Mucosa of rectum (tissue), 2 donors: ENCODE measurements around the gene LSM6.

Experiments used
- H3K27ac ChIP-seq, 2 donors: one replicate each; pipeline ENCODE4 v1.7.0; 2013; ENCODE audit warnings: inconsistent platforms in 2 of 2, low read depth in 2 of 2, low read length in 2 of 2
- H3K27me3 ChIP-seq, 2 donors: one replicate each; pipeline ENCODE4 v1.7.0; 2013; ENCODE audit warnings: low read length in 2 of 2; ENCODE audit not compliant: control insufficient read depth in 2 of 2, insufficient read depth in 2 of 2
- H3K36me3 ChIP-seq, 2 donors: one replicate each; pipeline ENCODE4 v1.7.0; 2013; ENCODE audit warnings: low read length in 2 of 2; ENCODE audit not compliant: control insufficient read depth in 2 of 2, insufficient read depth in 2 of 2
- H3K4me1 ChIP-seq, 2 donors: one replicate each; pipeline ENCODE4 v1.7.0; 2013; ENCODE audit warnings: low read length in 2 of 2, mild to moderate bottlenecking in 1 of 2; ENCODE audit not compliant: control insufficient read depth in 2 of 2, insufficient read depth in 2 of 2
- H3K4me3 ChIP-seq, 2 donors: one replicate each; pipeline ENCODE4 v1.7.0; 2013; ENCODE audit warnings: low read length in 2 of 2
- H3K9ac ChIP-seq, 2 donors: one replicate each; pipeline ENCODE4 v1.7.0; 2013; ENCODE audit warnings: low read length in 2 of 2, low read depth in 1 of 2, mild to moderate bottlenecking in 1 of 2
- H3K9me3 ChIP-seq, 2 donors: one replicate each; pipeline ENCODE4 v1.7.0; 2013; ENCODE audit warnings: low read length in 2 of 2; ENCODE audit not compliant: control insufficient read depth in 2 of 2
- donor health status: healthy.
- donor health status: Normal muscosa, but diverticular disease.

Gene LSM6

GRCh38 chr4:146211440-146211839 lies 35.9 kb downstream of the LSM6 start:
- Histone ChIP-seq H3K27ac (no peak overlapping the region), H3K27me3 (no peaks in the 10 kb centered on the region), H3K9ac (no peak overlapping the region), H3K4me3 (no peak overlapping the region), H3K36me3 (no peaks in the 10 kb centered on the region), H3K4me1 (no peaks in the 10 kb centered on the region), H3K9me3 (no peaks in the 10 kb centered on the region)

GRCh38 chr4:146212781-146213180 lies 37.3 kb downstream of the LSM6 start:
- no peak overlapping the region for H3K4me3 ChIP-seq
- H3K27me3 ChIP-seq = no peaks in the 10 kb centered on the region
- H3K9me3 ChIP-seq = no peaks in the 10 kb centered on the region
- H3K9ac ChIP-seq = no peak overlapping the region
- no peaks in the 10 kb centered on the region for H3K36me3 ChIP-seq
- H3K4me1 ChIP-seq = no peaks in the 10 kb centered on the region
- H3K27ac ChIP-seq = no peak overlapping the region

GRCh38 chr4:146214238-146214637 lies 38.7 kb downstream of the LSM6 start, which contains the start of gene REELD1:
REELD1 (plus strand) TSS chr4:146214538; CDS start chr4:146216953, 2,415 bp downstream.
- no peak within 1 kb of the TSS for H3K9ac ChIP-seq
- H3K4me1 ChIP-seq = no peaks in the 10 kb centered on the region
- no peak within 1 kb of the TSS for H3K27ac ChIP-seq
- H3K27me3 ChIP-seq = no peaks in the 10 kb centered on the region
- H3K4me3 ChIP-seq = no peak within 1 kb of the TSS
- H3K9me3 ChIP-seq = no peaks in the 10 kb centered on the region
- H3K36me3 ChIP-seq = no peaks in the 10 kb centered on the region

GRCh38 chr4:146222313-146222712 lies 46.8 kb downstream of the LSM6 start:
- H3K9me3 ChIP-seq = no peaks in the 10 kb centered on the region
- no peak overlapping the region for H3K9ac ChIP-seq
- H3K27ac ChIP-seq = no peak overlapping the region
- H3K4me1 ChIP-seq = no peaks in the 10 kb centered on the region
- H3K27me3 ChIP-seq = no peaks in the 10 kb centered on the region
- no peak overlapping the region for H3K4me3 ChIP-seq
- no peaks in the 10 kb centered on the region for H3K36me3 ChIP-seq

GRCh38 chr4:146224326-146224966 lies 48.9 kb downstream of the LSM6 start:
- no peak overlapping the region for H3K9ac ChIP-seq
- no peaks in the 10 kb centered on the region for H3K27me3 ChIP-seq
- no peak overlapping the region for H3K4me3 ChIP-seq
- H3K36me3 ChIP-seq = no peaks in the 10 kb centered on the region
- H3K27ac ChIP-seq = no peak overlapping the region
- no peaks in the 10 kb centered on the region for H3K4me1 ChIP-seq
- no peaks in the 10 kb centered on the region for H3K9me3 ChIP-seq

GRCh38 chr4:146229406-146229805 lies 53.9 kb downstream of the LSM6 start:
- no peak overlapping the region for H3K4me3 ChIP-seq
- H3K9ac ChIP-seq = no peak overlapping the region
- no peaks in the 10 kb centered on the region for H3K36me3 ChIP-seq
- H3K9me3 ChIP-seq = no peaks in the 10 kb centered on the region
- H3K27me3 ChIP-seq = no peaks in the 10 kb centered on the region
- H3K27ac ChIP-seq = no peak overlapping the region
- no peaks in the 10 kb centered on the region for H3K4me1 ChIP-seq

- H3K27ac ChIP-seq = no peak overlapping the region
- H3K4me3 ChIP-seq = no peak overlapping the region
- H3K9me3 ChIP-seq = no peaks in the 10 kb centered on the region
- no peaks in the 10 kb centered on the region for H3K27me3 ChIP-seq
- H3K36me3 ChIP-seq = no peaks in the 10 kb centered on the region
- no peaks in the 10 kb centered on the region for H3K4me1 ChIP-seq
- no peak overlapping the region for H3K9ac ChIP-seq
Observed at GRCh38 chr4:146232131-146232722, 56.7 kb downstream of the LSM6 start.

- Histone ChIP-seq H3K36me3 (no peaks in the 10 kb centered on the region), H3K27me3 (no peaks in the 10 kb centered on the region), H3K27ac (peak overlapping the region in 1 of 2 donors; percentile 6), H3K4me1 (no peaks in the 10 kb centered on the region), H3K9me3 (no peaks in the 10 kb centered on the region), H3K4me3 (no peak overlapping the region), H3K9ac (no peak overlapping the region)
Observed at GRCh38 chr4:146235654-146236177, 60.2 kb downstream of the LSM6 start.

- Histone ChIP-seq H3K4me3 (no peak overlapping the region), H3K27ac (no peak overlapping the region), H3K27me3 (no peaks in the 10 kb centered on the region), H3K9me3 (no peaks in the 10 kb centered on the region), H3K9ac (no peak overlapping the region), H3K4me1 (peaks cover 2 to 3% of the 10 kb centered on the region in 2 donors), H3K36me3 (no peaks in the 10 kb centered on the region)
Observed at GRCh38 chr4:146236216-146236615, 60.7 kb downstream of the LSM6 start.

- Histone ChIP-seq H3K9me3 (no peaks in the 10 kb centered on the region), H3K4me1 (peaks cover 8 to 9% of the 10 kb centered on the region in 2 donors), H3K36me3 (no peaks in the 10 kb centered on the region), H3K27ac (no peak overlapping the region), H3K9ac (no peak overlapping the region), H3K4me3 (no peak overlapping the region), H3K27me3 (no peaks in the 10 kb centered on the region)
Observed at GRCh38 chr4:146237092-146237491, 61.6 kb downstream of the LSM6 start.
